Measurements from ENCODE around the gene GNRH2.

DNA sequence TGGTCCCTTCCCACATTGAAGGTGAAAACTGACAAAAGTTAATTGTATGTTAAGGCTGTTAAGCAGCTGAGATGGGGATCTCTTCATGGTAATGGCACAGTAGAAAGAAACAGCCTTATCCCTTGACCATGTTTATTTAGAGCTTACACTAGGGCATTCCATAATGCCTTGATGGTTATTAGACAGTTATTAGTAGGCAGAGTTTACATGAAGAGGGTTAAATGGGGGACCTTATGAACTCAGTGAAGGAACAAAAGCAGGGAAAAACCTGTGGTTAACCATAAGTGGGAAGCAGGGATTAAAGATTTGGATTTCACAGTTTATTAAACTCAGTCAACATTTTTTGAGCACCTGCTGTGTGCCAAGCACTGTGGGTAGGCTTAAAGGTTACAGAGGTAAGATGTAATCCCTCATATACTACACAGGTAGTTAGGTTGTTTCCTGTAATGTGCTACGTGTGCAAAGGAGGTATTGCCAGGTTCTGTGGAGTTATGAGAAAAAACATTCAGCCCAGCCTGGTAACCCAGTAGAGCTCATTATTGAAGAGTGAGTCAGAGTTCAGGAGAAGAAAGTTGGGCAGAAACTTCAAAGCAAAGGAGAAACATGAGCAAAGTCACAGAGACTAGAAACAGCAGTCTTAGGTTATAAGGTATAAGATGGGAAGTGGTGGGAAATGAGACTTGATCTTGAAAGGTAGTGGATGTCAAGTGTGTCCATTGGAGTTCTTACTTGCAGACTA is 32.3 kb upstream of the GNRH2 start:
- no peak for TF ChIP-seq CTCF (optimal IDR thresholded peaks at IDR 0.05 in 1 of 3, IDR thresholded peaks at IDR 0.05 in 1 of 3, conservative IDR thresholded peaks at IDR 0.05 in 1 of 3; ENCODE audit: extremely low read depth in 1 of 3, insufficient read depth in 2 of 3, low read length in 3 of 3)
- no peak for TF ChIP-seq EZH2 (IDR thresholded peaks at IDR 0.05; ENCODE audit: low read length)

Measured in keratinocyte (primary cell).